HCT116 (cell line): ENCODE data around the gene AR. TPM values are rescaled to one million over a fixed set of nuclear protein-coding genes. Genes with fewer than 3 reads are reported as not detected.

Experiments used
- ATAC-seq: fragments of 200-7000 bp; cut with Tn5 transposase; 2 replicates; pipeline ENCODE4 v1.9.1; 2020; ENCODE audit warnings: mild to moderate bottlenecking, moderate library complexity
- BruUV-seq: library from RNA; stranded (reverse); fragments of 400-500 nt; replicated peaks from 2 replicates; lab custom pipeline; 2021; lab: Mats Ljungman, UMichigan
- CTCF ChIA-PET: fragments of 300-600 bp; sonication (Branson Sonifier 250); formaldehyde crosslinking; loops from one replicate; lab custom pipeline; 2021; ENCODE audit warnings: antibody characterized with exemption; lab: Charles Lee
- POLR2A ChIA-PET: fragments of 300-600, 350-600 bp; sonication (Branson Sonifier 250); formaldehyde crosslinking; loops from one replicate; lab custom pipeline; 2021; ENCODE audit warnings: antibody characterized with exemption; lab: Charles Lee
- RAD21 ChIA-PET, 2 experiments: fragments of 300-600 bp; sonication (Branson Sonifier 250); formaldehyde crosslinking; loops; one replicate each; lab custom pipeline; 2023; ENCODE audit warnings: low total read pairs in 2 of 2; ENCODE audit not compliant: uncharacterized antibody in 2 of 2, unreplicated experiment in 2 of 2, low non-redundant PET in 1 of 2; lab: Charles Lee
- DNase-seq: peaks from one replicate; pipeline ENCODE4 v3.0.0-alpha.2; 2010; ENCODE audit warnings: low read depth, low spot score
- H2AFZ ChIP-seq: fragments of 200-600 bp; shearing (Covaris generic), sonication (generic); 2 replicates; pipeline ENCODE4 v1.6.1; 2017; ENCODE audit warnings: low read depth, mixed run types, mixed read lengths, antibody characterized with exemption, low read length; ENCODE audit not compliant: poor library complexity, severe bottlenecking
- H3K27ac ChIP-seq: 2 replicates; pipeline ENCODE4 v1.5.1; 2012; ENCODE audit warnings: low read depth, low read length
- H3K27me3 ChIP-seq: fragments of 200-600 bp; sonication (generic); 2 replicates; pipeline ENCODE4 v1.6.1; 2016; ENCODE audit warnings: mixed run types, low read length, mixed read lengths; ENCODE audit not compliant: insufficient read depth
- H3K36me3 ChIP-seq, 2 experiments: fragments of 200-500 bp in 1 of 2; fragments of 200-600 bp in 1 of 2; sonication (Bioruptor generic) in 1 of 2; sonication (generic) in 1 of 2; 2 replicates each; pipeline versions ENCODE4 v1.5.1 to v1.6.1; 2014 to 2016; ENCODE audit warnings: low read length in 2 of 2, inconsistent platforms in 1 of 2, mixed read lengths in 1 of 2, mixed run types in 1 of 2; ENCODE audit not compliant: insufficient read depth in 2 of 2, control insufficient read depth in 1 of 2
- H3K4me1 ChIP-seq, 2 experiments: fragments of 200-600 bp in 1 of 2; sonication (generic) in 1 of 2; 2 replicates each; pipeline versions ENCODE4 v1.5.1 to v1.6.1; 2012 to 2017; ENCODE audit warnings: low read length in 2 of 2, inconsistent platforms in 1 of 2, mild to moderate bottlenecking in 1 of 2, mixed read lengths in 1 of 2, mixed run types in 1 of 2, moderate library complexity in 1 of 2; ENCODE audit not compliant: insufficient read depth in 2 of 2, control insufficient read depth in 1 of 2
- H3K4me2 ChIP-seq: fragments of 200-600 bp; sonication (generic); 2 replicates; pipeline ENCODE4 v1.6.1; 2017; ENCODE audit warnings: mixed run types, low read length, mixed read lengths
- H3K4me3 ChIP-seq, 2 experiments: fragments of 200-600 bp in 1 of 2; sonication (generic) in 1 of 2; replicated peaks in 1 of 2; 2 replicates each; pipeline ENCODE4 v1.5.1; 2011 to 2016; ENCODE audit warnings: low read length in 2 of 2, control low read depth in 1 of 2, low read depth in 1 of 2, mild to moderate bottlenecking in 1 of 2, mixed read lengths in 1 of 2, mixed run types in 1 of 2
- H3K79me2 ChIP-seq: fragments of 200-600 bp; sonication (generic); 2 replicates; pipeline ENCODE4 v1.6.1; 2017; ENCODE audit warnings: mild to moderate bottlenecking, mixed run types, low read length, moderate library complexity, mixed read lengths; ENCODE audit not compliant: insufficient read depth
- H3K9ac ChIP-seq: fragments of 200-600 bp; sonication (generic); 2 replicates; pipeline ENCODE4 v1.6.1; 2016; ENCODE audit warnings: low read length, mixed read lengths
- H3K9me2 ChIP-seq: fragments of 200-600 bp; sonication (generic), shearing (Covaris generic); 2 replicates; pipeline ENCODE4 v1.6.1; 2017; ENCODE audit warnings: mixed run types, mild to moderate bottlenecking, moderate library complexity; ENCODE audit not compliant: insufficient read depth
- H3K9me3 ChIP-seq, 2 experiments: fragments of 200-500 bp in 1 of 2; fragments of 200-600 bp in 1 of 2; sonication (Bioruptor generic) in 1 of 2; sonication (generic) in 1 of 2; 2 replicates each; pipeline ENCODE4 v1.6.1; 2014 to 2017; ENCODE audit warnings: low read length in 2 of 2, mixed read lengths in 2 of 2, inconsistent platforms in 1 of 2, low read depth in 1 of 2, mild to moderate bottlenecking in 1 of 2, mixed run types in 1 of 2, moderate library complexity in 1 of 2; ENCODE audit not compliant: control insufficient read depth in 1 of 2, insufficient read depth in 1 of 2
- H4K20me1 ChIP-seq: fragments of 200-600 bp; sonication (generic), shearing (Covaris generic); 2 replicates; pipeline ENCODE4 v1.6.1; 2017; ENCODE audit warnings: mixed run types, mild to moderate bottlenecking, moderate library complexity; ENCODE audit not compliant: insufficient read depth
- ATF3 ChIP-seq: IDR thresholded peaks from 2 replicates; pipeline ENCODE4 v1.6.1; 2012
- CBX3 ChIP-seq: IDR thresholded peaks from 2 replicates; pipeline ENCODE4 v1.6.1; 2012; ENCODE audit warnings: low read depth
- CEBPB ChIP-seq: IDR thresholded peaks from 2 replicates; pipeline ENCODE4 v1.6.1; 2012; ENCODE audit warnings: low read depth
- CTCF ChIP-seq, 3 experiments: fragments of 200-600 bp in 1 of 3; sonication (generic) in 1 of 3; IDR thresholded peaks in 2 of 3; conservative IDR thresholded peaks in 1 of 3; 2 replicates each; pipeline ENCODE4 v1.5.1; 2012 to 2017; ENCODE audit warnings: low read depth in 2 of 3, low read length in 2 of 3, antibody characterized with exemption in 1 of 3, borderline replicate concordance in 1 of 3, control low read depth in 1 of 3, mild to moderate bottlenecking in 1 of 3, mixed read lengths in 1 of 3, mixed run types in 1 of 3, moderate library complexity in 1 of 3; ENCODE audit not compliant: insufficient read depth in 1 of 3
- EGR1 ChIP-seq: IDR thresholded peaks from 2 replicates; pipeline ENCODE4 v1.6.1; 2012; ENCODE audit warnings: low read depth
- EZH2phosphoT487 ChIP-seq: fragments of 200-600 bp; IDR thresholded peaks from 2 replicates; pipeline ENCODE4 v1.6.1; 2018; ENCODE audit warnings: antibody characterized with exemption, borderline replicate concordance
- JUND ChIP-seq: IDR thresholded peaks from 2 replicates; pipeline ENCODE4 v1.6.1; 2012
- MAX ChIP-seq: IDR thresholded peaks from 2 replicates; pipeline ENCODE4 v1.6.1; 2012
- POLR2A ChIP-seq: IDR thresholded peaks from 2 replicates; pipeline ENCODE4 v1.7.0; 2011; ENCODE audit warnings: borderline replicate concordance; ENCODE audit not compliant: insufficient read depth, insufficient read length; ENCODE audit errors: extremely low read depth
- POLR2AphosphoS5 ChIP-seq: IDR thresholded peaks from 2 replicates; pipeline ENCODE4 v1.6.1; 2011; ENCODE audit warnings: mild to moderate bottlenecking, low read depth, low read length, moderate library complexity
- REST ChIP-seq: IDR thresholded peaks from 2 replicates; pipeline ENCODE4 v1.6.1; 2012; ENCODE audit warnings: low read depth
- SIN3A ChIP-seq: IDR thresholded peaks from 2 replicates; pipeline ENCODE4 v1.6.1; 2012; ENCODE audit warnings: low read depth
- SP1 ChIP-seq: IDR thresholded peaks from 2 replicates; pipeline ENCODE4 v1.6.1; 2012; ENCODE audit warnings: low read depth
- SRF ChIP-seq: IDR thresholded peaks from 2 replicates; pipeline ENCODE4 v1.6.1; 2012; ENCODE audit warnings: low read depth
- TCF7L2 ChIP-seq: IDR thresholded peaks from 2 replicates; pipeline ENCODE4 v1.7.0; 2011; ENCODE audit warnings: borderline replicate concordance, inconsistent platforms; ENCODE audit not compliant: insufficient read depth, insufficient read length; ENCODE audit errors: extremely low read depth
- YY1 ChIP-seq: IDR thresholded peaks from 2 replicates; pipeline ENCODE4 v1.6.1; 2011; ENCODE audit warnings: low read length, low read depth, moderate library complexity, mild to moderate bottlenecking; ENCODE audit not compliant: insufficient replicate concordance; ENCODE audit errors: extremely low read depth
- ZBTB33 ChIP-seq: IDR thresholded peaks from 2 replicates; pipeline ENCODE4 v1.6.1; 2011; ENCODE audit warnings: mild to moderate bottlenecking, low read length, moderate library complexity; ENCODE audit not compliant: insufficient replicate concordance; ENCODE audit errors: extremely low read depth
- ZFX ChIP-seq: fragments of 450-650 bp; IDR thresholded peaks from 2 replicates; pipeline ENCODE4 v1.6.1; 2017
- ZNF274 ChIP-seq: fragments of 200-500 bp; sonication (Bioruptor generic); IDR thresholded peaks from 2 replicates; pipeline ENCODE4 v1.6.1; 2014; ENCODE audit warnings: mild to moderate bottlenecking, low read depth, low read length, inconsistent platforms
- intact Hi-C: fragments of 100-400 bp; cut with micrococcal nuclease; formaldehyde crosslinking; loops from 2 replicates; pipeline ENCODE4 v1.10.0; 2022
- total RNA-seq: library from RNA; stranded (reverse); gene quantifications from one replicate; pipeline ENCODE4 v1.2.1, GENCODE V29; 2021; ENCODE audit not compliant: unreplicated experiment

AR gene
- total RNA-seq, 1 experiment from 2014 or later: 0.02 TPM

GRCh38 chrX:67536564-67536963, 7.3 kb upstream of the AR start:
- intact Hi-C loops: no loop called here
- Histone ChIP-seq H3K27me3 (no peaks in the 10 kb centered on the region), H3K79me2 (no peaks in the 10 kb centered on the region), H3K9ac (no peak overlapping the region), H2AFZ (no peak overlapping the region), H3K4me3 (no peak overlapping the region), H3K4me1 (no peaks in the 10 kb centered on the region), H3K9me3 (no peaks in the 10 kb centered on the region), H3K4me2 (no peak overlapping the region), H3K36me3 (no peaks in the 10 kb centered on the region), H3K27ac (no peak overlapping the region), H4K20me1 (no peaks in the 10 kb centered on the region), H3K9me2 (no peaks in the 10 kb centered on the region)
- TF ChIP-seq REST (no peak), YY1 (no peak), MAX (no peak), SP1 (no peak), SRF (no peak), EZH2phosphoT487 (no peak), ZBTB33 (no peak), EGR1 (no peak), CTCF (IDR thresholded peaks at IDR 0.05 in 2 of 3, conservative IDR thresholded peaks at IDR 0.05 in 1 of 3; ENCODE audit: borderline replicate concordance in 1 of 3, insufficient read depth in 1 of 3, low read depth in 2 of 3, low read length in 2 of 3) (no peak), POLR2A (no peak), SIN3A (no peak), POLR2AphosphoS5 (no peak), ZFX (no peak), CBX3 (no peak), ZNF274 (no peak), CEBPB (no peak), JUND (no peak), ATF3 (no peak), TCF7L2 (no peak)
- ATAC-seq (no peak), DNase-seq (no peak)
- ChIA-PET POLR2A (no interaction called here), RAD21 (no interaction called here), CTCF (no interaction called here)
- BruUV-seq: no TSS peak
